ENCODE measurements around the gene ERFE.

GRCh38 chr2:238169708-238170251, 11.0 kb downstream of the ERFE start:
- TF ChIP-seq CTCF (conservative IDR thresholded peaks at IDR 0.05 in 1 of 2, IDR thresholded peaks at IDR 0.05 in 1 of 2; ENCODE audit: extremely low read depth in 1 of 2, insufficient read depth in 1 of 2, low read depth in 1 of 2, low read length in 2 of 2): no peak
- no peak for TF ChIP-seq EZH2 (IDR thresholded peaks at IDR 0.05; ENCODE audit: borderline replicate concordance, low read length)
